ENCODE data around the gene SLC45A2.
"Not testable (repeated sequence)": the region's sequence is repeated elsewhere in the genome, so short reads cannot be mapped to it uniquely, and the experiment has no call there.

The SLC45A2 gene

GRCh38 chr5:33929925-33930690, 54.4 kb downstream of the SLC45A2 start:
- DNase-seq (ENCODE audit: low spot score): no peak

GRCh38 chr5:33928283-33928682, 56.2 kb downstream of the SLC45A2 start:
- no peak for DNase-seq (ENCODE audit: low spot score)

DNA sequence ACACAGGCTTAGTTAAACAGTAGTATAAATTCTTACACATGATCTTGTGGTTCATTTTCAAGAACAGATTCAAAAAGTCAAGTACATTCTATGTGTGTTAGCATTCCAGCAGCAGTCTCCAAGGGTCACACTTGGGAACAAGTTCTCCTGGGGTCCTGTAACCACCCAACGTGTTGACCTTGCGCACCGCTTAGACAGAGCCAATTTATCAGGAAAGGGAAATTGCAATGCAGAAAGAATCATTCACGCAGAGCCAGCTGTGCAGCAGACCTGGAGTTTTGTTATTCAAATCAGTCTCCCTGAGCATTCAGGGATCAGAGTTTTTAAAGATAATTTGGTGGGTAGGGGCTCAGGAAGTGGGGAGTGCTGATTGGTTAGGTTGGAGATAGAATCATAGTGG, 56.8 kb downstream of the SLC45A2 start:
- DNase-seq (ENCODE audit: low spot score): no peak

GRCh38 chr5:33925278-33925677, 59.2 kb downstream of the SLC45A2 start:
- DNase-seq (ENCODE audit: low spot score): no peak

- no peak for DNase-seq (ENCODE audit: low spot score)
Observed at GRCh38 chr5:33921002-33921401, 63.5 kb downstream of the SLC45A2 start.

DNA sequence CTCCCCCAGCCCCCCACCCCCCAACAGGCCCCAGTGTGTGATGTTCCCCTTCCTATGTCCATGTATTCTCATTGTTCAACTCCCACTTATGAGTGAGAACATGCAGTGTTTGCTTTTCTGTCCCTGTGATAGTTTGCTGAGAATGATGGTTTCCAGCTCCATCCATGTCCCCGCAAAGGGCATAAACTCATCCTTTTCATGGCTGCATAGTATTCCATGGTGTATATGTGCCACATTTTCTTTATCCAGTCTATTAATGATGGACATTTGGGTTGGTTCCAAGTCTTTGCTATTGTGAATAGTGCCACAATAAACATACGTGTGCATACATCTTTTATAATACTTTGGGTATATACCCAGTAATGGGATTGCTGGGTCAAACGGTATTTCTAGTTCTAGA, 69.6 kb downstream of the SLC45A2 start:
- DNase-seq (ENCODE audit: low spot score): not testable (repeated sequence)

DNA sequence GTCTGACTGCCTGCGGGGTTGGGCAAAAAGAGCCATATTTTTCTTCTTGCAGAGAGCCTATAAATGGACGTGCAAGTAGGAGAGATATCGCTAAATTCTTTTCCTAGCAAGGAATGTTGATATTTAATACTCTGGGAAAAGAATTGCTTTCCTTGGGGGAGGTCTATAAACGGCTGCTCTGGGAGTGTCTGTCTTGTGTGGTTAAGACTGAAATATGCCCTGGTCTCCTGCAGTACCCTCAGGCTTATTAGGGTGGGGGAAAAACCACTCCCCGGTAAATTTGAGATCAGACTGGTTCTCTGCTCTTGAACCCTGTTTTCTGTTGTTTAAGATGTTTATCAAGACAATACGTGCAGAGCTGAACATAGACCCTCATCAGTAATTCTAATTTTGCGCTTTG, 78.2 kb downstream of the SLC45A2 start:
- not testable (repeated sequence) for DNase-seq (ENCODE audit: low spot score)

GRCh38 chr5:33905381-33905780, 79.1 kb downstream of the SLC45A2 start:
- no peak for DNase-seq (ENCODE audit: low spot score)

- DNase-seq (ENCODE audit: low spot score): no peak
Observed at GRCh38 chr5:33903118-33903517, 81.4 kb downstream of the SLC45A2 start.

GRCh38 chr5:33901156-33901555, 83.3 kb downstream of the SLC45A2 start:
- no peak for DNase-seq (ENCODE audit: low spot score)

Measured in AG08395 (cell line).